Measurements from ENCODE around the gene PDCL3. TPM values are rescaled to one million over a fixed set of nuclear protein-coding genes. Genes with fewer than 3 reads are reported as not detected.
A peak's percentile ranks its signal among the peaks of the same experiment; 100 is the strongest.

The PDCL3 gene
- 21.0 and 22.2 TPM in 2 replicates for polyA plus RNA-seq (2013)

- H4K91ac ChIP-seq (ENCODE audit: low read depth, low read length): peak within 1 kb of the TSS; percentile 93
- H2BK120ac ChIP-seq (ENCODE audit: insufficient read depth, low read length, poor library complexity): peak within 1 kb of the TSS; percentile 88
- peak within 1 kb of the TSS; percentile 79 for H3K4me3 ChIP-seq (ENCODE audit: low read depth, low read length)
- peaks cover 6 to 9% of the 10 kb centered on the region in 2 experiments for H3K36me3 ChIP-seq (ENCODE audit: control insufficient read depth in 1 of 2, insufficient read depth in 2 of 2, low read length in 2 of 2)
- peak within 1 kb of the TSS; percentile 83 for H2AFZ ChIP-seq (ENCODE audit: insufficient read depth, low read length, poor library complexity)
- H3K9me3 ChIP-seq (ENCODE audit: insufficient read depth, low read depth, low read length): no peaks in the 10 kb centered on the region
- peak within 1 kb of the TSS; percentile 91 for H3K27ac ChIP-seq (ENCODE audit: low read depth, low read length)
- H3K4ac ChIP-seq (ENCODE audit: low read depth, low read length): peak within 1 kb of the TSS; percentile 91
- peak within 1 kb of the TSS; percentile 82 for H2AK5ac ChIP-seq (ENCODE audit: low read length)
- H3K23ac ChIP-seq (ENCODE audit: low read length): no peak within 1 kb of the TSS
- H2BK12ac ChIP-seq (ENCODE audit: low read length): no peak within 1 kb of the TSS
- WGBS (ENCODE audit: extremely low coverage, insufficient coverage, insufficient read length): no CpG with 5 or more reads among the region's 62 CpGs
- H3K27me3 ChIP-seq (ENCODE audit: insufficient read depth, low read length): no peaks in the 10 kb centered on the region
- peak within 1 kb of the TSS; percentile 83 for H2BK5ac ChIP-seq (ENCODE audit: low read depth, low read length, poor library complexity)
- DNase-seq: peak; percentile 99
- H3K79me2 ChIP-seq (ENCODE audit: control insufficient read depth, insufficient read depth, low read length, poor library complexity): peaks cover 4% of the 10 kb centered on the region
- peak within 1 kb of the TSS; percentile 92 for H3K18ac ChIP-seq (ENCODE audit: low read length)
- H3K79me1 ChIP-seq (ENCODE audit: low read length): peaks cover 6% of the 10 kb centered on the region
- H3K4me1 ChIP-seq (ENCODE audit: control insufficient read depth in 1 of 2, insufficient read depth in 2 of 2, low read length in 2 of 2): peaks cover 3 to 8% of the 10 kb centered on the region in 2 experiments
- H3K4me2 ChIP-seq (ENCODE audit: low read length): peak within 1 kb of the TSS; percentile 51
- peak within 1 kb of the TSS; percentile 97 for H3K9ac ChIP-seq (ENCODE audit: low read length)
- peak within 1 kb of the TSS; percentile 88 for H4K8ac ChIP-seq (ENCODE audit: low read depth, low read length)
- H4K12ac ChIP-seq (ENCODE audit: low read depth, low read length): peak within 1 kb of the TSS; percentile 98
- H3K14ac ChIP-seq (ENCODE audit: low read length): peak within 1 kb of the TSS; percentile 97
These were observed at the start of gene PDCL3 for GRCh38 chr2:100562613-100563406. Gene PDCL3, plus strand, starts transcription at chr2:100562993. Its CDS starts 75 bp downstream, at chr2:100563068.

- Histone ChIP-seq H2AFZ (ENCODE audit: insufficient read depth, low read length, poor library complexity) (no peak overlapping the region), H3K27me3 (ENCODE audit: insufficient read depth, low read length) (no peaks in the 10 kb centered on the region), H2AK5ac (ENCODE audit: low read length) (no peak overlapping the region), H2BK120ac (ENCODE audit: insufficient read depth, low read length, poor library complexity) (no peak overlapping the region), H3K4me2 (ENCODE audit: low read length) (no peak overlapping the region), H3K79me2 (ENCODE audit: control insufficient read depth, insufficient read depth, low read length, poor library complexity) (no peaks in the 10 kb centered on the region), H3K9me3 (ENCODE audit: insufficient read depth, low read depth, low read length) (no peaks in the 10 kb centered on the region), H3K9ac (ENCODE audit: low read length) (no peak overlapping the region), H4K12ac (ENCODE audit: low read depth, low read length) (no peak overlapping the region), H3K4ac (ENCODE audit: low read depth, low read length) (no peak overlapping the region), H4K8ac (ENCODE audit: low read depth, low read length) (no peak overlapping the region), H3K36me3 (ENCODE audit: control insufficient read depth in 1 of 2, insufficient read depth in 2 of 2, low read length in 2 of 2) (no peaks in the 10 kb centered on the region), H2BK5ac (ENCODE audit: low read depth, low read length, poor library complexity) (no peak overlapping the region), H3K27ac (ENCODE audit: low read depth, low read length) (no peak overlapping the region), H2BK12ac (ENCODE audit: low read length) (no peak overlapping the region), H3K79me1 (ENCODE audit: low read length) (no peaks in the 10 kb centered on the region), H3K18ac (ENCODE audit: low read length) (no peak overlapping the region), H3K14ac (ENCODE audit: low read length) (no peak overlapping the region), H4K91ac (ENCODE audit: low read depth, low read length) (no peak overlapping the region), H3K4me3 (ENCODE audit: low read depth, low read length) (no peak overlapping the region), H3K23ac (ENCODE audit: low read length) (no peak overlapping the region), H3K4me1 (ENCODE audit: control insufficient read depth in 1 of 2, insufficient read depth in 2 of 2, low read length in 2 of 2) (no peaks in the 10 kb centered on the region)
- no CpG with 5 or more reads among the region's 4 CpGs for WGBS (ENCODE audit: extremely low coverage, insufficient coverage, insufficient read length)
- no peak for DNase-seq
These were observed 49.1 kb upstream of the PDCL3 start for GRCh38 chr2:100513650-100514049.

DNA sequence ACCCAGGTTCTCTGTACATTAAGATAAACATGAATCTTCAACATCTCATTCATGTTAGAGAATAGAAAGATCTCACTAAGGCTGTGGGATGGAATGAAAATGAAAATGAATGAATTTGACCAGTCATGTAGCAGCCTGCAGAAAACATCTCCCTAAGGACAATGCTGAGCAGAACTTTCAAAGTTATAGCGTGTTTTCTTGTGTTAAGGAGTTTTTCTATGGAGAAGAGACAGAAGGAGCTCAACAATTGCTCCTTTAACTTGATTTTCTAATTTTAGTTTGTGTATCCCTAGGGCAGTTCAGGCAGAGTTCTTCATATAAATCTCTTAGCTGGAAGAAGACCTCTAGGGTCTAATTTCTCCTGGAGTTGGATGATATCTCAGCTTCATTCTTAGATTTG, 45.2 kb upstream of the PDCL3 start:
- no peaks in the 10 kb centered on the region for H3K27me3 ChIP-seq (ENCODE audit: insufficient read depth, low read length)
- H2AFZ ChIP-seq (ENCODE audit: insufficient read depth, low read length, poor library complexity): no peak overlapping the region
- H3K4ac ChIP-seq (ENCODE audit: low read depth, low read length): no peak overlapping the region
- no peak for DNase-seq
- H3K4me1 ChIP-seq (ENCODE audit: control insufficient read depth in 1 of 2, insufficient read depth in 2 of 2, low read length in 2 of 2): no peaks in the 10 kb centered on the region
- H3K9me3 ChIP-seq (ENCODE audit: insufficient read depth, low read depth, low read length): no peaks in the 10 kb centered on the region
- H2AK5ac ChIP-seq (ENCODE audit: low read length): no peak overlapping the region
- H3K4me3 ChIP-seq (ENCODE audit: low read depth, low read length): no peak overlapping the region
- no peak overlapping the region for H2BK120ac ChIP-seq (ENCODE audit: insufficient read depth, low read length, poor library complexity)
- H4K91ac ChIP-seq (ENCODE audit: low read depth, low read length): no peak overlapping the region
- H3K9ac ChIP-seq (ENCODE audit: low read length): no peak overlapping the region
- no peak overlapping the region for H2BK12ac ChIP-seq (ENCODE audit: low read length)
- H3K36me3 ChIP-seq (ENCODE audit: control insufficient read depth in 1 of 2, insufficient read depth in 2 of 2, low read length in 2 of 2): no peaks in the 10 kb centered on the region
- H4K8ac ChIP-seq (ENCODE audit: low read depth, low read length): no peak overlapping the region
- H3K14ac ChIP-seq (ENCODE audit: low read length): no peak overlapping the region
- no peak overlapping the region for H3K23ac ChIP-seq (ENCODE audit: low read length)
- no peak overlapping the region for H3K27ac ChIP-seq (ENCODE audit: low read depth, low read length)
- H3K4me2 ChIP-seq (ENCODE audit: low read length): no peak overlapping the region
- no peak overlapping the region for H2BK5ac ChIP-seq (ENCODE audit: low read depth, low read length, poor library complexity)
- no peak overlapping the region for H3K18ac ChIP-seq (ENCODE audit: low read length)
- no peak overlapping the region for H4K12ac ChIP-seq (ENCODE audit: low read depth, low read length)
- H3K79me2 ChIP-seq (ENCODE audit: control insufficient read depth, insufficient read depth, low read length, poor library complexity): no peaks in the 10 kb centered on the region
- WGBS (ENCODE audit: extremely low coverage, insufficient coverage, insufficient read length): no CpG with 5 or more reads among the region's 1 CpG
- H3K79me1 ChIP-seq (ENCODE audit: low read length): no peaks in the 10 kb centered on the region

GRCh38 chr2:100518801-100519200, 44.0 kb upstream of the PDCL3 start:
- H3K9me3 ChIP-seq (ENCODE audit: insufficient read depth, low read depth, low read length): no peaks in the 10 kb centered on the region
- H4K8ac ChIP-seq (ENCODE audit: low read depth, low read length): no peak overlapping the region
- no peak overlapping the region for H4K91ac ChIP-seq (ENCODE audit: low read depth, low read length)
- no peaks in the 10 kb centered on the region for H3K79me2 ChIP-seq (ENCODE audit: control insufficient read depth, insufficient read depth, low read length, poor library complexity)
- H2BK120ac ChIP-seq (ENCODE audit: insufficient read depth, low read length, poor library complexity): no peak overlapping the region
- H3K4me2 ChIP-seq (ENCODE audit: low read length): no peak overlapping the region
- no peak overlapping the region for H3K14ac ChIP-seq (ENCODE audit: low read length)
- no peak overlapping the region for H3K23ac ChIP-seq (ENCODE audit: low read length)
- no peak overlapping the region for H3K4ac ChIP-seq (ENCODE audit: low read depth, low read length)
- peak; percentile 20 to 70 for DNase-seq
- no peak overlapping the region for H3K18ac ChIP-seq (ENCODE audit: low read length)
- H3K36me3 ChIP-seq (ENCODE audit: control insufficient read depth in 1 of 2, insufficient read depth in 2 of 2, low read length in 2 of 2): no peaks in the 10 kb centered on the region
- no peaks in the 10 kb centered on the region for H3K79me1 ChIP-seq (ENCODE audit: low read length)
- H3K4me1 ChIP-seq (ENCODE audit: control insufficient read depth in 1 of 2, insufficient read depth in 2 of 2, low read length in 2 of 2): no peaks in the 10 kb centered on the region
- H3K9ac ChIP-seq (ENCODE audit: low read length): no peak overlapping the region
- H2BK5ac ChIP-seq (ENCODE audit: low read depth, low read length, poor library complexity): no peak overlapping the region
- H2AFZ ChIP-seq (ENCODE audit: insufficient read depth, low read length, poor library complexity): no peak overlapping the region
- no peak overlapping the region for H3K4me3 ChIP-seq (ENCODE audit: low read depth, low read length)
- WGBS (ENCODE audit: extremely low coverage, insufficient coverage, insufficient read length): 100% methylated on average over 1 of the region's 2 CpGs
- no peak overlapping the region for H3K27ac ChIP-seq (ENCODE audit: low read depth, low read length)
- H2AK5ac ChIP-seq (ENCODE audit: low read length): no peak overlapping the region
- no peak overlapping the region for H2BK12ac ChIP-seq (ENCODE audit: low read length)
- no peaks in the 10 kb centered on the region for H3K27me3 ChIP-seq (ENCODE audit: insufficient read depth, low read length)
- H4K12ac ChIP-seq (ENCODE audit: low read depth, low read length): no peak overlapping the region
